ENCODE measurements around the gene BCL11B.

DNA sequence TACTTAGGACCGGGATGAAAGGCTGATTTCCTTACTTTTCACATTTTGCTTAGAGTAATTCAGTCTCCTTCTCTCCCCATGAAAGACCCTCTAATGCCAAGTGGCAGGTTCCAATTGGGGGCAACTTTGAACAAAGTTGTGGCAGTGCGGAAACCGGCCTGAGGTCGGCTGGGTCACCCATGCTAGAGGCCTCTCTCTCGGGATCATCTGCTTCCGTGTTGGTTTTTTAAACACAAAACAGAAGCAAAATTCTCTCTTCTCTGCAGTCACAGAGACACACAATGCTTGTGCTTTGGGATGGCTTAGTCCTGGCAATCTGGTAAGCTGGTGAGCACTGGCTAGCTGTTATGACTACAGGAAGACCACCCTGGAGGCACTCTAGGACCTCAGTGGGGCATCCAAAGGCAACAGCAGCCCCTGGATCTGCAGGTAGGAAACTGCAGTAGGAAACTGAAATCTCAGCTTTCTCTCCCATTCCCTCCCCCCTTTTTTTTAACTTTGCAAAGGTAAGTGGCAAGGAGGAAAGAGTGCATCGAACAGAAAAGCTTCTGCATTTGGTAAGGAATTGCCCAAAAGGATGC lies 102.1 kb downstream of the BCL11B start:
- TF ChIP-seq EZH2 (IDR thresholded peaks at IDR 0.05; ENCODE audit: borderline replicate concordance, insufficient read depth, low read depth, low read length, poor library complexity, severe bottlenecking), result no peak
- TF ChIP-seq, protein P1, sequence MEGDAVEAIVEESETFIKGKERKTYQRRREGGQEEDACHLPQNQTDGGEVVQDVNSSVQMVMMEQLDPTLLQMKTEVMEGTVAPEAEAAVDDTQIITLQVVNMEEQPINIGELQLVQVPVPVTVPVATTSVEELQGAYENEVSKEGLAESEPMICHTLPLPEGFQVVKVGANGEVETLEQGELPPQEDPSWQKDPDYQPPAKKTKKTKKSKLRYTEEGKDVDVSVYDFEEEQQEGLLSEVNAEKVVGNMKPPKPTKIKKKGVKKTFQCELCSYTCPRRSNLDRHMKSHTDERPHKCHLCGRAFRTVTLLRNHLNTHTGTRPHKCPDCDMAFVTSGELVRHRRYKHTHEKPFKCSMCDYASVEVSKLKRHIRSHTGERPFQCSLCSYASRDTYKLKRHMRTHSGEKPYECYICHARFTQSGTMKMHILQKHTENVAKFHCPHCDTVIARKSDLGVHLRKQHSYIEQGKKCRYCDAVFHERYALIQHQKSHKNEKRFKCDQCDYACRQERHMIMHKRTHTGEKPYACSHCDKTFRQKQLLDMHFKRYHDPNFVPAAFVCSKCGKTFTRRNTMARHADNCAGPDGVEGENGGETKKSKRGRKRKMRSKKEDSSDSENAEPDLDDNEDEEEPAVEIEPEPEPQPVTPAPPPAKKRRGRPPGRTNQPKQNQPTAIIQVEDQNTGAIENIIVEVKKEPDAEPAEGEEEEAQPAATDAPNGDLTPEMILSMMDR (IDR thresholded peaks at IDR 0.05), result no peak
